Stimulated activated CD4-positive, alpha-beta T cell treated with anti-CD3 and anti-CD28 coated beads, Interleukin-1b, Interleukin-23, amount 100 ng/mL, for 1 hour (primary cell): ENCODE data around the gene MED9.

Experiments
- DNase-seq, 2 donors: peaks; one replicate each; pipeline ENCODE4 v3.0.0-alpha.2; 2020; ENCODE audit warnings: low read depth in 2 of 2

MED9 gene

DNA sequence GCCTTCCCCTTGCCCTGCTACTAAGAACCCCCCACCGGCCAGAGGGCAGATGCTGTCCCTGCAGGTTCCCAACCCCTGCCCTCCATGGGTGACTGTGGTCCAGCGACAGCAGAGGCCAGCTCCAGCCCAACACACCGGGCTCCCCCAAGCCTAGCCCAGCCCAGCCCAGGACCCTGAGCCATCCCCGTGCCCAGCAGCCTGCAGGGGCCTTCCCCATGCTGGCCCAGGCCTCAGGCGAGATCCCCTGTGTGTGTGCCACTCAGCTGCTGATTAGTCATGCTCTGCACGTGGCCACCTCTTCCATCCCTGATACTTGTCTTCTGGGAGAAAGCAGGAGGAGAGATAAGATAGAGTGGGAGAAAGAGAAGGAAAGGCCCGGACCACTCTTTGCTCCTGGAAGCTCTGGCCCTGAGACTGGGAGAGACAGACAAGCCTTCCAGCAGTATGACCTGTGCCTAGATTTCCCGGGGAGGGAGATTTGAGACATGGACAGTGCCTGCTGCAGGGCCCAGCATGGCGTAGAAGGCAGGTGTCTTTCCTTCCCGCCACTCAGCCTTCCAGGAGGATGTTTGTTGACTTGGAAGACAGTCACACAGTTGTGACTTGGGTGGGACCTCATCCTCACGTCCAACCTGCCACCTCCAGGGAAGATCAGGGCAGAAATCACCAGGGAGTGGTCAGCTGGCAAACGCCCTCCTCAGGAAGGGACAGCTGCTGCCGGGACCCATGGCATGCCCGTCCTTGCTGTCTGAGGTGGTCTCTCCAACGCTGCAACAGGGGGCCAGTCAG, 60.7 kb downstream of the MED9 start:
- no peak for DNase-seq

DNA sequence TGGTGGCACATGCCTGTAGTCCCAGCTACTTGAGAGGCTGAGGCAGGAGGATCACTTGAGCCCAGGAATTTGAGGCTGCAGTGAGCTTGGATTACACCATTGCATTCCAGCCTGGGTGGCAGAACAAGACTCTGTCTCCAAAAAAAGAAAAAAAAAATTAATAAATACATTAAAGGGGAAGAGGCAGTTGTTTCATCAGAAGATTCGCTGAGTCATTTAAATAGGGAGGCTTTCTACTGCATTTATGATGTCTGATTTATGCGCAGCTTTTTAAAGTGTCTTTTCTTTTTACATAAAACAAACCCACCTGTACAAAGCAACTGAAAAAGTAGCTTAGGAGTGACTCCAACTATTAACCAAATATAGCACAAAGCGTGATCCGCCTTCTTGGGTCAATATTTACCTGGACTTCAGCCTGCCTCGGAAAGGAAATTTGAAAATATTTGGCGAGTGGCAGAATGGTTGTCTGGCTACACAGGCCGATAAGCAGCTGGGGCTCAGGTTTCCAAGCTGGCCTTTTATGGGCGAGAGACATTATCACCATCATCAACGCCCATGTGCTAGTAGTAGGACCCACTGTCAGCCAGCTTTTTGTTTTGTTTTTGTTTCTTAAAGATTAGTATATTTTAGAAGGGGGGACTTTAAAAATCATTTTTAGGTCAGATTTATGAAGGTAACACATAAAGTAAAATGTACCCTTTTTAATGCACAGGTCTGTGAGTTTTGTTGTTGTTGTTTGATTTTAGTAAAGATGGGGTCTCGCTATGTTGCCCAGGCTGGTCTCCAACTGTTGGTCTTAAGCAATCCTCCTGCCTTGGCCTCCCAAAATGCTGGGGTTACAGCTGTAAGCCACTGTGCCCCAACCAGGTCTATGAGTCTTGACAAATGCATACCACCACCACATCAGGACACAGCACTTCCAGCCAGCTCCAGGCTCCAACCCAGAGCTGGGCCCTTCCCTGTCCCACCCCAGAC, 61.9 kb downstream of the MED9 start:
- no peak for DNase-seq

DNA sequence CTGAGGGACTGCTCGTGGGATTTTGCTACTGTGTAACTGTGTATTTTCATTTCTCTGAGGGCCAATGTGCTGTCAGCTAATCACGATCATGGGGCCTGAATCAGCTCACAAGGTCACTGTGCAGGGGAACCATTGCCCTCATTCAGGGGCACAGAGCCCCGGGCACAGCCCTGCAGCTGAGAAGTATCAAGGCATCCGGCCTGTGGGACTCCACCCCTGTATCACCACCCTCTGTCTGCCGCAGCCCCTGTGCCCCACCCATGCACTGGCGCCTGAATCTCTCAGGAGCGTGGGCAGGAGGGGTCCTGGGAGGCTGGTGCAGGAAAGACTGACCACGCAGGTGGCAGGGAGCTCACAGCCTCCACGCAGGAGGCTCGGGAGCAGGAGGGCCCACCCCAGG, 62.8 kb downstream of the MED9 start:
- no peak for DNase-seq

DNA sequence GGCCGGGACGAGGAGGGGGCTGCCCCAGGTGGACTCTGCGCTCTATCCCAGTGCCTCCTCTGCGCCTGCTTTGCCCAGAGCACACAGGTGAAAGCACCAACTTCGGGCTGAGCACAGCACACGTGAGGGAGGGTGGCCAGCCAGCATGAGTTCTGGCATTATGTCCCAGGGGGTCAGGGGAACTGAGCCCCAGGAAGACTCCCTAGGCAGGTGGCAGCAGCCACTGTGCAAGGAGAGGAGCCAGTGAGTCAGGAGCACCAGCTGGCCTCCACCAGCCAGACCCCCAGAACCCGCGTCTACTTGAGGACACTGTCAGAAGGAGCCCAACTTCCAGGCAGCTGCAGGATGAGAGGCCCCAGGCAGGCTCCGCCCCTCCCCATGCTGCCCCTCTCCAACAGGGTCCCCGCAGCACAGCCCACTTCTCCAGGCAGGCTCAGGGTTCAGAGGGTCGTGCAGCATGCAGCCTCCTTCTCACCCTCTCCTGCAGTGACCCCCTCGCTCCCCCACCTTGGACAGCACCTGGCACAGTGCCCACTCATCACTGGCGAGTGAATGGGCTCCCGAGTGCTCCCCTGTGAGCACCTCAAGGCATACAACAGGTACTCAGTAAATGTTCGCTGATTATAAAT, 63.6 kb downstream of the MED9 start:
- DNase-seq = no peak

DNA sequence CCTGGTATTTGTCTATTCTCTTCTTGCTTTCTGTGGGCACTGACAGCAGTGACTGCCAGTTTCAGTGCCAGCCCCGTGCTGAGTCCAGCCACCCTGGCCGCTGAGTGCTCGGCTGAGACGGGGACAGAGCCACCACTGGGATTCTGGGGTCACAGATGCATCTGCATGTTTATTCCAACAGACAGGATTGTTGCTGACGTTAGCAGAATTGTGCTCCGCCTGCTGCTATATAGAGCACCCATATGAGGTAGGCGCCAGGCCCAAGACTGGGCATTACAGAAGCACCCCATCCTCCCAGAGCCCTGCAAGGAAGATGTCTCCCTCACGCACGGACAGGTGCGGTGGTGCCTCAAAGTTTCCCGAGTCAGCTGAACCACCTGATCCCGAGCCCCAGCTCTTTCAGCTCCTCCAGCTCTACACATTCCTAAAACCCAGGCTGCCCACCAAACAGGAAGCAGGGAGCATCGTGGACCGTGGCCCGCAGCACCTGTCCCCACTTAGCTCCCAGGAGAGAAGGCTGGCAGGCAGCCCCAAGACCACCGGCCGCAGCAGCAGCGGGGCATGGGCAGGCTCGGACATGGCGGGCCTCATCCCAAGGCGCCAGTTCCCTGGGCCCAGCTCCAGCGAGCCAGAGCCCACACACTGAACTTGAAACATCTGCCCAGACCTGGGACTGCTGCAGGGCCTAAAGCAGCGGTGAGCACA, 64.3 kb downstream of the MED9 start:
- no peak for DNase-seq

DNA sequence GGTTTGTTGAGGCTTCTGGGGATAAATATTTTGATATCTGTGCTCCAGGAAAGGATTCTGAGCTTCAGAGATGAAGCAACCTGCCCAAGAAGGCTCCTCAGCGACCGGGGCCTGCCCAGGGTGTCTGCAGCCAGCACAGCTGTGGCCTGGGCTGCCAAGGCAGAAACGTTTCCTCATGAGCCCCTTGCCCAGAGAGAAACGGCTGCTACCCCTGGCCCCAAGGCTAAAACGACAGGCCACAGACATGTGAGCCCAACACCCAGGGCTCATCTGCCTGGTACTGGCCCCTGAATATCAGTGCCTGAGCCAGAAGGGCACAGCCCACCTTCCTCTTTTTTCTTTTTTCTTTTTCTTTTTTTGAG, 64.8 kb downstream of the MED9 start:
- no peak for DNase-seq
